Effector memory CD4-positive, alpha-beta T cell (primary cell): Measurements from ENCODE around the gene AVPR1B.

Experiments used
- DNase-seq, 3 donors: peaks; one replicate each; pipeline ENCODE4 v3.0.0-alpha.2; 2020
- H3K27ac ChIP-seq: 2 replicates; pipeline ENCODE4 v1.7.0; 2013; ENCODE audit warnings: mild to moderate bottlenecking, low read length, moderate library complexity; ENCODE audit not compliant: insufficient read depth, poor library complexity, severe bottlenecking
- H3K27me3 ChIP-seq: replicated peaks from 2 replicates; pipeline ENCODE4 v1.7.0; 2013; ENCODE audit warnings: mild to moderate bottlenecking, low read length; ENCODE audit not compliant: insufficient read depth, control insufficient read depth, poor library complexity, severe bottlenecking
- H3K36me3 ChIP-seq: 2 replicates; pipeline ENCODE4 v1.7.0; 2013; ENCODE audit warnings: mild to moderate bottlenecking, low read length, moderate library complexity; ENCODE audit not compliant: control insufficient read depth, insufficient read depth
- H3K4me1 ChIP-seq: 2 replicates; pipeline ENCODE4 v1.7.0; 2013; ENCODE audit warnings: low read length, mild to moderate bottlenecking; ENCODE audit not compliant: control insufficient read depth, insufficient read depth, poor library complexity, severe bottlenecking
- H3K4me3 ChIP-seq: 2 replicates; pipeline ENCODE4 v1.7.0; 2013; ENCODE audit warnings: low read length, low read depth, mild to moderate bottlenecking; ENCODE audit not compliant: insufficient read depth, poor library complexity, severe bottlenecking
- H3K9me3 ChIP-seq: 2 replicates; pipeline ENCODE4 v1.7.0; 2013; ENCODE audit warnings: mild to moderate bottlenecking, low read length, moderate library complexity; ENCODE audit not compliant: control insufficient read depth

Gene AVPR1B

GRCh38 chr1:206128196-206128595 lies 11.0 kb upstream of the AVPR1B start:
- H3K4me3 ChIP-seq: no peak overlapping the region
- no peak overlapping the region for H3K27ac ChIP-seq
- H3K4me1 ChIP-seq: no peaks in the 10 kb centered on the region
- H3K9me3 ChIP-seq: no peaks in the 10 kb centered on the region
- DNase-seq: no peak
- H3K36me3 ChIP-seq: no peaks in the 10 kb centered on the region
- peaks cover 7% of the 10 kb centered on the region for H3K27me3 ChIP-seq

- H3K4me1 ChIP-seq: no peaks in the 10 kb centered on the region
- H3K27me3 ChIP-seq: peaks cover 7% of the 10 kb centered on the region
- no peak for DNase-seq
- H3K27ac ChIP-seq: no peak overlapping the region
- H3K36me3 ChIP-seq: no peaks in the 10 kb centered on the region
- no peaks in the 10 kb centered on the region for H3K9me3 ChIP-seq
- no peak overlapping the region for H3K4me3 ChIP-seq
Measured at GRCh38 chr1:206127336-206127735, 10.1 kb upstream of the AVPR1B start.

- Histone ChIP-seq H3K4me1 (no peaks in the 10 kb centered on the region), H3K27me3 (peaks cover 7% of the 10 kb centered on the region), H3K27ac (no peak overlapping the region), H3K9me3 (no peaks in the 10 kb centered on the region), H3K36me3 (no peaks in the 10 kb centered on the region), H3K4me3 (no peak overlapping the region)
- no peak for DNase-seq
Measured at GRCh38 chr1:206125346-206125745, 8.2 kb upstream of the AVPR1B start.

- H3K27ac ChIP-seq: no peak overlapping the region
- H3K27me3 ChIP-seq: peaks cover 7% of the 10 kb centered on the region
- H3K36me3 ChIP-seq: no peaks in the 10 kb centered on the region
- DNase-seq: no peak
- H3K4me3 ChIP-seq: no peak overlapping the region
- H3K9me3 ChIP-seq: no peaks in the 10 kb centered on the region
- H3K4me1 ChIP-seq: peaks cover under 1% of the 10 kb centered on the region
Measured at GRCh38 chr1:206122686-206123085, 5.5 kb upstream of the AVPR1B start.

GRCh38 chr1:206121269-206121668 lies 4.1 kb upstream of the AVPR1B start:
- DNase-seq: no peak
- Histone ChIP-seq H3K4me1 (peaks cover 4% of the 10 kb centered on the region), H3K36me3 (no peaks in the 10 kb centered on the region), H3K27me3 (no peaks in the 10 kb centered on the region), H3K9me3 (no peaks in the 10 kb centered on the region), H3K4me3 (no peak overlapping the region), H3K27ac (no peak overlapping the region)

GRCh38 chr1:206120406-206120805 lies 3.2 kb upstream of the AVPR1B start:
- Histone ChIP-seq H3K27ac (no peak overlapping the region), H3K9me3 (no peaks in the 10 kb centered on the region), H3K36me3 (no peaks in the 10 kb centered on the region), H3K27me3 (no peaks in the 10 kb centered on the region), H3K4me1 (peaks cover 4% of the 10 kb centered on the region), H3K4me3 (no peak overlapping the region)
- DNase-seq: no peak

GRCh38 chr1:206116873-206117150 lies 376 bp downstream of the AVPR1B start:
- Histone ChIP-seq H3K27me3 (no peaks in the 10 kb centered on the region), H3K4me1 (peaks cover 4% of the 10 kb centered on the region), H3K27ac (no peak overlapping the region), H3K4me3 (no peak overlapping the region), H3K9me3 (no peaks in the 10 kb centered on the region), H3K36me3 (no peaks in the 10 kb centered on the region)
- DNase-seq: no peak

- H3K9me3 ChIP-seq: no peaks in the 10 kb centered on the region
- no peaks in the 10 kb centered on the region for H3K27me3 ChIP-seq
- no peaks in the 10 kb centered on the region for H3K36me3 ChIP-seq
- DNase-seq: no peak
- no peak overlapping the region for H3K4me3 ChIP-seq
- H3K27ac ChIP-seq: no peak overlapping the region
- peaks cover 4% of the 10 kb centered on the region for H3K4me1 ChIP-seq
Measured at GRCh38 chr1:206116191-206116872, 856 bp downstream of the AVPR1B start.

- no peak overlapping the region for H3K27ac ChIP-seq
- H3K36me3 ChIP-seq: no peaks in the 10 kb centered on the region
- no peak overlapping the region for H3K4me3 ChIP-seq
- peaks cover 4% of the 10 kb centered on the region for H3K4me1 ChIP-seq
- H3K27me3 ChIP-seq: no peaks in the 10 kb centered on the region
- H3K9me3 ChIP-seq: no peaks in the 10 kb centered on the region
- DNase-seq: no peak
Measured at GRCh38 chr1:206115791-206116190, 1.4 kb downstream of the AVPR1B start.

GRCh38 chr1:206114692-206115640 lies 2.2 kb downstream of the AVPR1B start:
- no peak for DNase-seq
- peaks cover 4% of the 10 kb centered on the region for H3K4me1 ChIP-seq
- no peaks in the 10 kb centered on the region for H3K9me3 ChIP-seq
- H3K4me3 ChIP-seq: no peak overlapping the region
- no peaks in the 10 kb centered on the region for H3K27me3 ChIP-seq
- H3K36me3 ChIP-seq: no peaks in the 10 kb centered on the region
- no peak overlapping the region for H3K27ac ChIP-seq
